Airway epithelial cell (primary cell): Measurements from ENCODE around the gene SSX2B. TPM values are rescaled to one million over a fixed set of nuclear protein-coding genes. Genes with fewer than 3 reads are reported as not detected.

Experiments used
- total RNA-seq: library from RNA; depleted of rRNA; stranded (reverse); fragments of >200 nt; gene quantifications from 2 replicates; pipeline ENCODE4 v1.2.3, GENCODE V29; 2015

SSX2B gene
- not detected in 2 replicates for total RNA-seq

GRCh38 chrX:52750952-52751351 lies at the start of gene SSX2B:
Gene SSX2B (plus strand): TSS chrX:52751252. CDS start chrX:52752681, 1,429 bp downstream.

GRCh38 chrX:52707078-52707477 lies 44.0 kb upstream of the SSX2B start, which contains the start of gene SSX2:
Gene SSX2 (minus strand): TSS chrX:52707178. CDS start chrX:52705749, 1,429 bp downstream.

GRCh38 chrX:52797327-52797726 lies 46.3 kb downstream of the SSX2B start, which contains the start of gene SPANXN5:
Gene SPANXN5 (minus strand): TSS chrX:52797427. CDS start chrX:52797348, 79 bp downstream.

Other genes with a start within 250 kb of the SSX2B start
- gene XAGE1B, start 234.2 kb upstream of the SSX2B start, total RNA-seq = not detected in 2 replicates
- not detected in 2 replicates for gene SSX7, start 96.4 kb upstream of the SSX2B start, total RNA-seq
- not detected in 2 replicates for gene SSX2, start 44.1 kb upstream of the SSX2B start, total RNA-seq
- gene SPANXN5, start 46.2 kb downstream of the SSX2B start, total RNA-seq = not detected in 2 replicates
- gene XAGE5, start 60.0 kb downstream of the SSX2B start, total RNA-seq = not detected in 2 replicates
- not detected in 2 replicates for gene XAGE3, start 116.8 kb downstream of the SSX2B start, total RNA-seq
- gene FAM156B, start 146.1 kb downstream of the SSX2B start, total RNA-seq = 9.2 and 12.6 TPM in 2 replicates
- 5.3 and 11.0 TPM in 2 replicates for gene FAM156A, start 207.3 kb downstream of the SSX2B start, total RNA-seq